ENCODE results near the gene PAM16.

DNA sequence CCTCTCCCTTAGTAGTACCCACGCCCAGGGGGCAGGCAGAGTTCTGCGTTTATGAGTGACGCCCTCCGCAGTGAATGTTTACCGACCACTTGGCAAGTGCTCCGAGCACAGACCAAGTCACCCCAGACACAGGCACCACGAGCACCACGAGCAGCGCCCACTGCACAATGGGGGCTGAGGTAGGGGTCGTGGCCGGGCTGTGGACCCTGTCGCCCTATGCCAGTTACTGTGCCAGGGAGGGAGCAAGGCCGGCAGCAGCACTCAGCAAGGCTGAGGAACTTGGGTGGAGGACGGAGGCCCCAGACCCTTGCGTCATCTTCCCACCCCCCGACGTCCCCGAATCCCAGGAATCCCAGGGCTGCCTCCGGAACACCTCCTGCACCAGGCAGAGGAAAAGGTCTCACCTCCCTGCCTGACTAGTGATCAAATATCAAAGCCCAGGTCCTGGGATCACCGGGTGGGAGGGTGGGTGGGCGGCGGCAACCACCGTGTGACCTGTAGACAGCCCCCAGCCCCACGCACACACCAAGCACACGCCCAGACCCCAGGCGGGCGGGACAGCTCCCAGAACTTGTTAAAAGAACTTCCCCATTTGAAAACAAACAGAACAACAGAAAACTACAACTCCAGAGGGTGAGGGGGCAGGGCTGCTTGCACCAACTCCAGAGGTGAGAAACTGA lies 25.9 kb upstream of the PAM16 start:
- TF ChIP-seq POLR2A (IDR thresholded peaks at IDR 0.05; ENCODE audit: control extremely low read depth in 1 of 2, low read depth in 2 of 2, low read length in 2 of 2) (no peak), SP2 (IDR thresholded peaks at IDR 0.05; ENCODE audit: low read length) (no peak), MAFK (IDR thresholded peaks at IDR 0.05; ENCODE audit: low read depth, low read length) (no peak), RXRA (IDR thresholded peaks at IDR 0.05; ENCODE audit: insufficient read depth, low read depth, low read length) (no peak), TAF1 (IDR thresholded peaks at IDR 0.05; ENCODE audit: low read depth, low read length) (no peak), EP300 (IDR thresholded peaks at IDR 0.05; ENCODE audit: borderline replicate concordance in 1 of 2, low read depth in 2 of 2, low read length in 2 of 2) (no peak), EZH2 (IDR thresholded peaks at IDR 0.05; ENCODE audit: low read depth, low read length, severe bottlenecking) (no peak)
- TF ChIP-seq, protein P1, sequence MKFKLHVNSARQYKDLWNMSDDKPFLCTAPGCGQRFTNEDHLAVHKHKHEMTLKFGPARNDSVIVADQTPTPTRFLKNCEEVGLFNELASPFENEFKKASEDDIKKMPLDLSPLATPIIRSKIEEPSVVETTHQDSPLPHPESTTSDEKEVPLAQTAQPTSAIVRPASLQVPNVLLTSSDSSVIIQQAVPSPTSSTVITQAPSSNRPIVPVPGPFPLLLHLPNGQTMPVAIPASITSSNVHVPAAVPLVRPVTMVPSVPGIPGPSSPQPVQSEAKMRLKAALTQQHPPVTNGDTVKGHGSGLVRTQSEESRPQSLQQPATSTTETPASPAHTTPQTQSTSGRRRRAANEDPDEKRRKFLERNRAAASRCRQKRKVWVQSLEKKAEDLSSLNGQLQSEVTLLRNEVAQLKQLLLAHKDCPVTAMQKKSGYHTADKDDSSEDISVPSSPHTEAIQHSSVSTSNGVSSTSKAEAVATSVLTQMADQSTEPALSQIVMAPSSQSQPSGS (IDR thresholded peaks at IDR 0.05; ENCODE audit: low read length) = no peak
- TF ChIP-seq, protein P2, sequence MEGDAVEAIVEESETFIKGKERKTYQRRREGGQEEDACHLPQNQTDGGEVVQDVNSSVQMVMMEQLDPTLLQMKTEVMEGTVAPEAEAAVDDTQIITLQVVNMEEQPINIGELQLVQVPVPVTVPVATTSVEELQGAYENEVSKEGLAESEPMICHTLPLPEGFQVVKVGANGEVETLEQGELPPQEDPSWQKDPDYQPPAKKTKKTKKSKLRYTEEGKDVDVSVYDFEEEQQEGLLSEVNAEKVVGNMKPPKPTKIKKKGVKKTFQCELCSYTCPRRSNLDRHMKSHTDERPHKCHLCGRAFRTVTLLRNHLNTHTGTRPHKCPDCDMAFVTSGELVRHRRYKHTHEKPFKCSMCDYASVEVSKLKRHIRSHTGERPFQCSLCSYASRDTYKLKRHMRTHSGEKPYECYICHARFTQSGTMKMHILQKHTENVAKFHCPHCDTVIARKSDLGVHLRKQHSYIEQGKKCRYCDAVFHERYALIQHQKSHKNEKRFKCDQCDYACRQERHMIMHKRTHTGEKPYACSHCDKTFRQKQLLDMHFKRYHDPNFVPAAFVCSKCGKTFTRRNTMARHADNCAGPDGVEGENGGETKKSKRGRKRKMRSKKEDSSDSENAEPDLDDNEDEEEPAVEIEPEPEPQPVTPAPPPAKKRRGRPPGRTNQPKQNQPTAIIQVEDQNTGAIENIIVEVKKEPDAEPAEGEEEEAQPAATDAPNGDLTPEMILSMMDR (IDR thresholded peaks at IDR 0.05; ENCODE audit: control extremely low read depth in 1 of 3, insufficient read depth in 1 of 3, low read depth in 1 of 3, low read length in 3 of 3) = no peak
